Fibroblast of gingiva (primary cell): Measurements from ENCODE around the gene ETFB.
A peak's percentile ranks its signal among the peaks of the same experiment; 100 is the strongest.

Source experiments
- DNase-seq: peaks from one replicate; pipeline ENCODE4 v3.0.0-alpha.2; 2011; ENCODE audit warnings: low read depth

ETFB gene

GRCh38 chr19:51365965-51366388 lies at the start of gene ETFB:
ETFB (minus strand) TSS chr19:51366388; CDS start chr19:51366326, 62 bp downstream.
- DNase-seq: no peak

GRCh38 chr19:51415187-51415586 lies 49.0 kb upstream of the ETFB start:
- no peak for DNase-seq

- DNase-seq: no peak
Observed at GRCh38 chr19:51410950-51411748, 45.0 kb upstream of the ETFB start.

DNA sequence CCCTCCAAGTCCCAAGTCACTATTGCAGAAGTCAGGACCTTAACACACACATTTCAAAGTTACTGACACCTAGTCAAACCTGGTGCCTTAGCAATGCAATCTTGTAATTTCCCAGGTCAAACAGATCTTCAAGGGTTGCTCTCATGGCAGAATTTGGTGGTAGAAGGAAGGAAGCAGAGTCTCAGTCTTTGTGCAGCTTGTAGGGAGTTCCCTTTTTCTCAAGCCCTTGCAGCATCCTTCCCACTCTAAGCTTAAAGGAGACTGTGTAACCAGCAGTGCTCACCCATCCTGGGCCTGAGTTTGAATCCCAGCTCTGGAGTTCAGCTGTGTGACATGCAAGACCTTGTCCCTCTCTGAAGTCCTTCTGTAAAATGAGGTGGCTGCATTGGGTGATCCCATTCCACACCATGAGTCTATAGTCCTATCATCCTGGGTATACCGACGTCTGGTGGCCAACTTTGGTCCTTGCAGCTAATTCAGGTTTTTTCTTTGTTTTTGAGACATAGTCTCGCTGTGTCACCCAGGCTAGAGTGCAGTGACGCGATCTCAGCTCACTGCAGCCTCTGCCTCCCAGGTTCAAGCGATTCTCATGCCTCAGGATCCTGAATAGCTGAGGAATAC lies 41.4 kb upstream of the ETFB start:
- DNase-seq: peak; percentile 16

- no peak for DNase-seq
Observed at GRCh38 chr19:51402117-51402516, 35.9 kb upstream of the ETFB start.

- DNase-seq: peak; percentile 27
Observed at GRCh38 chr19:51399936-51400335, 33.7 kb upstream of the ETFB start.

DNA sequence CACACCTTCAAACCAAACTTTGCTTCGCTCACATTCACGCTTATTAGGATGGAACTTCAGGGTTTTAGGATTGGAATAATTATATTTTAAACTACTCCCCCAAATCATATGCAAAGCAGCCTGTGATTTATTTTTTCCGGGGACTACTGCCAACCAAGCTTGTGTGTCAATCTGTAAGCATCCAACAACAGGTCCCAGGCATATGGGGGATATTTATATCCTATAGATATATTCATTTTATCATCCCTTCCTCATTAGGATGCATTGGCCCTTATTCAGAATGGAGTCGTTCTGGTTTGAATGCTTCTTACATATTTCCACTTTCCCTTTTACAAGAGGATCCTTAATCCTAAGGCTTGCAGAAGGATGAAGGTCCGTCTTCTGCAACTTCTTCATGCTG lies 33.0 kb upstream of the ETFB start:
- DNase-seq: no peak

DNA sequence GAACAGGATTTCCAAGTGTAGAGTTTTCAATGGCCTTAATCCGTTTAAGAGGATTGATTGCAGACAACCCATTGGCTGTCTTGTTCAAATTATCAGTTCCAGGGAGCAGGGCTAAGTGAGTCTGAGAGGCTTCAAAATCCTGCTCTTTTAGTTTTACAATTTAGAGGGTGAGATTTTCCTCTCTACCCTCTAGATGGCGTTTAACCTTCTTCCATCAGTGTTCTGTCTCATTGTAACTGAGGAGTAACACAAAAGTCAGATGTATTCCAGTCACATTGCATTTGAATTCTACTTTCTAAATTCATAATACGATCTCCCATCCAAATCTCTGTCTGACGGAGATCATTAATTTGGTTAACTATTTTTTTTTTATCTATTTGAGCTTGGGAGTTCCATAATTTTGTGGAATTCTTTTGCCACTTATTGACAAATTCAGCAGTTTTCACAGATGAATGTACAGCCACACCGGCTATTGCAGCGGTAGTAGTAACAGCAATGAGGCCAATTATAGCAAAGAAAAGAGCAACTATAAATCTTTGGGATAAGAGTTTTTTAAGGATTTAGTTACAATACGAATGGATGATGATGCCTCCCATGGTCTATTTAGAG lies 32.0 kb upstream of the ETFB start:
- peak; percentile 27 for DNase-seq

GRCh38 chr19:51397453-51397852 lies 31.3 kb upstream of the ETFB start:
- DNase-seq: peak; percentile 39

GRCh38 chr19:51396175-51396574 lies 30.0 kb upstream of the ETFB start:
- DNase-seq: no peak

DNA sequence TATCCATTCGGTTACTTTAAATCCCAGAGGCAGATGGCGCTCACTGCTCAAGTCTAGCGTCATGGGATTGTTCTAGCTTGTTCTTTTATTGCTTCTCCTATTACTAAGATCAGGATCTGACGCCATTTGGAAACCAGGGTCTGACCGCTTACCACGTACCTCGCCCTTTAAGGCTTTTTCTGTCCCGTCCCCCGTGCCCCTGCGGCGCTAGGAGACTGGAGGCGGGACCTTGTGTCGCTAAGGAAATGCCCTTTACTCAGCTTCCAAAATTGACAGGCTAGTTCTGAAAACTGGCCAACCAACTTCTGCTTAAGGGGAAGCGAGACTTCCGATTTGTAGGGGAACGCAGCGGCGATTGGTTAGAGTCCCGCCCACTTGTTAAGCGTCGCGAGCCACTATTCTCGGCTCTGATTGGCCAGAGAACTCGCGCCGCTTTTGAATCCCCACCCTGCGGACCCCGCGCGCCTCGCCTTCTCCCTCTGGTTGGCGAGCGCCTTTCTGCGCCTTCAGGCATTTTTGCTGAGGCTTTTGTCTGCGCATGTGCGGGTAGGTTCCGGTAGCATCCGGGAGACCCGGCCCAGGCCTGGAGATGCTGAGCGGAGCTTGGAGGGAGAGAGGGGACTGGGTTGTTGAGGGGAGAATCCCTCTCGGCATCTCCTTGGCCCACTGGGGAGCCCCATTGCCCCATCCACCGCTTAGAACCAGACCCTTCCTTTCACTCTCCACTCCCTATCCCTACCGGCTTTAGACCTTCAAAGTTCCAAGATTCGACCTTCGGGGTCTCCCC lies 28.1 kb upstream of the ETFB start:
- DNase-seq: peak; percentile 98

DNA sequence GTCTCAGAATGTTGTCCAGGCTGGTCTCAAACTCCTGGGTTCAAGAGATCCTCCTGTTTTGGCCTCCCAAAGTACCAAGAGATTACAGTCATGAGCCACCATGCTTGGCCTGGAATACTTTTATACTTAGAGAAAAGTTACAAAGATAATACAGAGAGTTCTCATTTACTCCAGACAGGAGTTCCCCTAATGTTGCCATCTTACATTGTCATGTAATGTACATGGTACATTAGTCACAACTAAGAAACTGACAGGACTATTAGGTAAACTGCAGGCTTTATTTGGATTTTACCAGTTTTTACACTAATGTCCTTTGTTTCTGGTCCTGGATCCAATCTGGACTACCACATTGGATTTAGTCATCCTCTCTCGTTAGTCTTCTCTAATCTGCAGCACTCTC lies 26.5 kb upstream of the ETFB start:
- no peak for DNase-seq

DNA sequence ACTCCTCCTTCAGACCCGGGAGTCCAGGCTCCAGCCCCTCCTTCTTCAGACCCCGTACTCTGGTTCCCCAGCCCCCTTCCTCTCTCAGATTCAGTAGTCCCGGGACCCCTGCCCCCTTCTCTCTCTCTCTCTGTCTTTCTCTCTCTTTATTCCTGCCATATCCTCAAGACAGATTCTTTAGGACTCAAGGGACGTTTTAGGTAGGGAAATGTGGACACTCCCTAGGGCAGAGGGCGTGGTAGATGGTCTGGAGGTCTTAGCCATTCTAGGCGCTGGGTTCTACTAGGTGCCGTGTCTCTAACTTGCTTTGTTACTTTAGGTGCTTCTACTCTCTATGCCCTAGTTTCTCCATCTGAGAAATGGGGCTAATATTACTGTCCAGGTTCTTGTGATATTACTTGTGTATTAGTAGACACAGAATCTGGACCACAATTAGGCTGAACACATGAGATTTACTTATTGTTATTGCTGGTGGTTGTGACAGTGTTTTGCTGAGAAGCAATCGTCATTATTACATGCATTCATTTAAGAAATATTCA lies 25.0 kb upstream of the ETFB start:
- no peak for DNase-seq

DNA sequence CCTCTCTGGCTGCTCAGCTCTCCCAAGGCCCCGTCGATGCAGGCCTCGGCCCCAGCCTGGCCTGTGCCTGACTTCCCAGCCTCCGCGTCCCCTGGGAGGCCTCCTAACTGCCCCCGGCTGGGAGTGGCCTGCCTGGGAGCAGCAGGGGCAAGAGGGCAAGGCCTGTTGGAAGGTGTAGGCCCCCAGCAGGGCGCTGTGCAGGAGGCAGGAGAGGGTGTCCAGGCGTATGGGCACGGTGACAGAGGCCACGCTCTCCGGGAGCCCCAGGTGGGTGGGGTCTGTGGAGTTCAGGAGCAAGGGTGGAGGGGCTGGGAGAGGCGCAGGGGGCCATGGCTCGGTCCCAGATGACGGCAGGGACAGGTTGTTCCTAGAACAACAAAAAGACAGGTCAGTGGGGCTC lies 23.0 kb upstream of the ETFB start:
- DNase-seq: no peak

- no peak for DNase-seq
Observed at GRCh38 chr19:51387924-51388389, 21.8 kb upstream of the ETFB start, which contains the start of gene LIM2. LIM2 (minus strand) TSS chr19:51387974; CDS start chr19:51387443, 531 bp downstream.

- DNase-seq: no peak
Observed at GRCh38 chr19:51386882-51387520, 20.8 kb upstream of the ETFB start.

- DNase-seq: no peak
Observed at GRCh38 chr19:51382004-51382403, 15.8 kb upstream of the ETFB start.

GRCh38 chr19:51380379-51380778 lies 14.2 kb upstream of the ETFB start:
- no peak for DNase-seq

GRCh38 chr19:51377422-51377821 lies 11.2 kb upstream of the ETFB start:
- DNase-seq: no peak

DNA sequence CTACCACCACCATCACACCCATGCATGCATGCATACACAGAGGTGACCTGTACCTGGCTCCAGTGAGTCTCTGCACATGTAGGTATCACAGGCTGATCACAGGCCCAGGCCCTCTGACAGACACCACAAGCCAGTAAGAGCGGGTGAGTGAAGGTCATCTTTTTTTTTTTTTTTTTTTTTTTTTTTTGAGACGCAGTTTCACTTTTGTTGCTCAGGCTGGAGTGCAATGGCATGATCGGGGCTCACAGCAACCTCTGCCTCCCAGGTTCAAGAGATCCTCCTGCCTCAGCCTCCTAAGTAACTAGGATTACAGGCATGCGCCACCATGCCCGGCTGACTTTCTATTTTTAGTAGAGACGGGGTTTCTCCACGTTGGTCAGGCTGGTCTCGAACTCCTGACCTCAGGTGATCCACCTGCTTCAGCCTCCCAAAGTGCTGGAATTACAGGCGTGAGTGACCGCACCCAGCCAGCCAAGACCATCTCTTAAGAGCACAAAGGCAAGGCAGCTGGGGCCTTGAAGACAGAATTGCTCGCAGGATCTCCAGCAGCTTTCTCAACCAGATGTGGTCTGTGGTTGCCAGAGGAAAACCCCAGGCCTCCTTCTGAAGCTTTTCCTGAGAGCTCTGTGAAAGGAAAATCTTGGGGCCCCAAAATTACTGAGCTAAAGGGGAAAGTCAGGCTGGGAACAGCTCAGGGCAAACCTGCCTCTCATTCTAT lies 9.5 kb upstream of the ETFB start:
- no peak for DNase-seq
